Liver (tissue), 9 donors: ENCODE measurements around the gene TMA7B. TPM values are rescaled to one million over a fixed set of nuclear protein-coding genes. Genes with fewer than 3 reads are reported as not detected.

Source experiments
- DNase-seq: peaks from one replicate; pipeline ENCODE4 v3.0.0-alpha.2; 2017; ENCODE audit warnings: low spot score
- H3K27ac ChIP-seq, 2 donors: one replicate each; pipeline ENCODE4 v1.7.0; 2013; ENCODE audit warnings: inconsistent platforms in 2 of 2, low read length in 2 of 2, control low read depth in 1 of 2, low read depth in 1 of 2, mild to moderate bottlenecking in 1 of 2
- H3K27me3 ChIP-seq, 4 donors: one replicate each; pipeline versions ENCODE4 v1.6.1 to v1.7.0; 2013; ENCODE audit warnings: low read length in 3 of 4, inconsistent platforms in 1 of 4, mild to moderate bottlenecking in 1 of 4, moderate library complexity in 1 of 4; ENCODE audit not compliant: control insufficient read depth in 4 of 4, insufficient read depth in 4 of 4
- H3K36me3 ChIP-seq, 4 donors: one replicate each; pipeline versions ENCODE4 v1.6.1 to v1.7.0; 2013; ENCODE audit warnings: low read length in 3 of 4, mild to moderate bottlenecking in 3 of 4, low read depth in 1 of 4, moderate library complexity in 1 of 4; ENCODE audit not compliant: control insufficient read depth in 4 of 4, insufficient read depth in 3 of 4
- H3K4me1 ChIP-seq, 4 donors: one replicate each; pipeline versions ENCODE4 v1.6.1 to v1.7.0; 2013; ENCODE audit warnings: low read length in 3 of 4, mild to moderate bottlenecking in 3 of 4, moderate library complexity in 1 of 4; ENCODE audit not compliant: control insufficient read depth in 4 of 4, insufficient read depth in 4 of 4
- H3K4me3 ChIP-seq, 3 donors: one replicate each; pipeline versions ENCODE4 v1.6.1 to v1.7.0; 2013; ENCODE audit warnings: low read length in 3 of 3, control low read depth in 1 of 3, low read depth in 1 of 3, mild to moderate bottlenecking in 1 of 3
- H3K9ac ChIP-seq, 2 donors: one replicate each; pipeline ENCODE4 v1.7.0; 2013; ENCODE audit warnings: low read length in 2 of 2, mild to moderate bottlenecking in 2 of 2, moderate library complexity in 2 of 2, control low read depth in 1 of 2, low read depth in 1 of 2
- H3K9me3 ChIP-seq, 4 donors: one replicate each; pipeline versions ENCODE4 v1.6.1 to v1.7.0; 2013; ENCODE audit warnings: low read length in 3 of 4; ENCODE audit not compliant: control insufficient read depth in 4 of 4
- EGR1 ChIP-seq, 2 donors: IDR thresholded peaks; 2 replicates each; pipeline ENCODE4 v1.6.1; 2016 to 2018; ENCODE audit warnings: antibody characterized with exemption in 2 of 2, low read depth in 2 of 2
- FOXA1 ChIP-seq: IDR thresholded peaks from 2 replicates; pipeline ENCODE4 v1.6.1; 2016; ENCODE audit warnings: antibody characterized with exemption
- FOXA2 ChIP-seq: IDR thresholded peaks from 2 replicates; pipeline ENCODE4 v1.6.1; 2016; ENCODE audit warnings: antibody characterized with exemption
- GABPA ChIP-seq, 2 donors: IDR thresholded peaks in 1 of 2; conservative IDR thresholded peaks in 1 of 2; 2 replicates each; pipeline ENCODE4 v1.6.1; 2016; ENCODE audit warnings: antibody characterized with exemption in 2 of 2, mild to moderate bottlenecking in 1 of 2, moderate library complexity in 1 of 2
- HNF4A ChIP-seq, 2 donors: conservative IDR thresholded peaks; 2 replicates each; pipeline ENCODE4 v1.6.1; 2016; ENCODE audit warnings: antibody characterized with exemption in 2 of 2, mild to moderate bottlenecking in 2 of 2
- HNF4G ChIP-seq: IDR thresholded peaks from 2 replicates; pipeline ENCODE4 v1.6.1; 2016; ENCODE audit warnings: antibody characterized with exemption
- JUND ChIP-seq, 2 donors: IDR thresholded peaks; 2 replicates each; pipeline ENCODE4 v1.6.1; 2016; ENCODE audit warnings: antibody characterized with exemption in 2 of 2
- NR2F2 ChIP-seq: IDR thresholded peaks from 2 replicates; pipeline ENCODE4 v1.6.1; 2016; ENCODE audit warnings: antibody characterized with exemption
- RAD21 ChIP-seq, 2 donors: IDR thresholded peaks; 2 replicates each; pipeline ENCODE4 v1.6.1; 2016; ENCODE audit warnings: antibody characterized with exemption in 2 of 2, mild to moderate bottlenecking in 2 of 2
- RXRA ChIP-seq, 2 donors: IDR thresholded peaks; 2 replicates each; pipeline ENCODE4 v1.6.1; 2017 to 2018; ENCODE audit warnings: antibody characterized with exemption in 2 of 2, mild to moderate bottlenecking in 1 of 2
- SP1 ChIP-seq: IDR thresholded peaks from 2 replicates; pipeline ENCODE4 v1.6.1; 2018; ENCODE audit warnings: antibody characterized with exemption, mild to moderate bottlenecking
- TAF1 ChIP-seq: conservative IDR thresholded peaks from 2 replicates; pipeline ENCODE4 v1.6.1; 2016; ENCODE audit warnings: antibody characterized with exemption, mild to moderate bottlenecking
- YY1 ChIP-seq: IDR thresholded peaks from 2 replicates; pipeline ENCODE4 v1.6.1; 2016; ENCODE audit warnings: antibody characterized with exemption, mild to moderate bottlenecking
- WGBS: extraction: QIAGEN DNeasy Blood & Tissue Kit; methylation state at CpG from one replicate; pipeline ENCODE4 v1.1.7; 2013; 5-methylcytosine and 5-hydroxymethylcytosine counted together
- polyA plus RNA-seq, 2 donors: library from polyadenylated mRNA; stranded (reverse) in 1 of 2; unstranded in 1 of 2; fragments of 200-250 nt in 1 of 2; fragments of >200 nt in 1 of 2; fragmentation: Nextera tagmentation in 1 of 2; extraction: Ambion mirVana in 1 of 2; gene quantifications; one replicate each; pipeline versions ENCODE4 v1.2.1 to v1.2.3, GENCODE V29; 2013 to 2015
- total RNA-seq, 2 donors: library from RNA; depleted of rRNA; stranded (reverse); fragments of >200 nt; gene quantifications; one replicate each; pipeline ENCODE4 v1.2.3, GENCODE V29; 2014
- TF ChIP-seq, protein P1 (sequence below): IDR thresholded peaks from 2 replicates; pipeline ENCODE4 v1.6.1; 2016; ENCODE audit warnings: antibody characterized with exemption
- TF ChIP-seq, protein P2 (sequence below): IDR thresholded peaks from 2 replicates; pipeline ENCODE4 v1.6.1; 2016; ENCODE audit warnings: antibody characterized with exemption
- TF ChIP-seq, protein P3 (sequence below): fragments of 150-350 bp; IDR thresholded peaks from 2 replicates; pipeline ENCODE4 v1.5.1; 2017; ENCODE audit warnings: improper control_type of control experiment, low read depth, low read length; ENCODE audit not compliant: missing input control
- TF ChIP-seq, protein P4 (sequence below): IDR thresholded peaks from 2 replicates; pipeline ENCODE4 v1.6.1; 2016; ENCODE audit warnings: antibody characterized with exemption
- TF ChIP-seq, protein P5 (sequence below): IDR thresholded peaks from 2 replicates; pipeline ENCODE4 v1.6.1; 2016; ENCODE audit warnings: antibody characterized with exemption, mild to moderate bottlenecking
- donor health status: healthy.
- donor health status: healthy.
- donor health status: healthy.
- donor health status: healthy.
- donor health status: healthy.

Gene TMA7B
- total and polyA plus RNA-seq, 4 donors, result 0.25 to 2.1 TPM; not detected in 2

DNA sequence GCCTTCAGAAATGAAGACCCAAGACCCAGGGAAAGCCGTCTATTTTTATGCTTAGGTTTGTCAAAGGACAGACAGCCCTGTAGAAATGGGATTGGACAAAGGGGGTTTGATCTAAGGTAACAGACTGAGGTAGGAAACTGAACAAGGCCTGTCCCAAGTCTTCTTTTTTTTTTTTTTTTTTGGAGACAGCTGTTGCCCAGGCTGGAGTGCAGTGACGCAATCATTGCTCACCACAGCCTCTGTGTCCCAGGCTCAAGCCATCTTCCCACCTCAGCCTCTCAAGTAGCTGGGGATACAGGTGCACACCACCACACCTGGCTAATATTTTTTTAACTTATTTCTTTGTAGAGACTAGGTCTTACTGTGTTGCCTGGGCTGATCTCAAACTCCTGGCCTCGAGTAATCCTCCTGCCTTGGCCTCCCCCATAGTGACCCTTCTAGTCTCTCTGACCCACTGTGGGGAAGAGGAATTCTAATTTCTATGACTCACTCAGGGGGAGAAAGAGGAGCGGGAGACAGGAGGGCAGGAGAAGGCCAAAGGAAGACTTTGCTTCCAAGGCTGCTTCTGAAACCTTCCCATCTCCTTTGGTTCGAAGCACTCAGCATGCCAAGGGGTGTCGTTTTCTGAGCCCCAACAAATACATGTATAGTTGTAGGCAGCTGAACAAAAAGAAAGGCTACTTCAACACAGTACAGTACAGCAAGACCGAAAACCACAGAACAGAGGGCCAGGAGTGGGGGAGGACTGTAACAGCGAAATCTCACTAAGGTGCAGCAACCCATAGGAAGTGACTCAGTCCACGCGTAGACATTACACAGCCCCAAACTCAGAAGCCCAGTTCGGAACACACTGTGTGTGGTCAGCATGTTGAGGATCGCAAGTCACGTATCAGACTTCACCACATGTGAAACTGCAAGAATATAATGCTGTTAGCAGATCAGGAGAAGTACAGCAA is 872 bp downstream of the TMA7B start:
- H3K27me3 ChIP-seq, result no peaks in the 10 kb centered on the region
- no peaks in the 10 kb centered on the region for H3K4me1 ChIP-seq
- TF ChIP-seq HNF4A (conservative IDR thresholded peaks at IDR 0.05) (no peak), HNF4G (no peak), YY1 (no peak), JUND (IDR thresholded peaks at IDR 0.05) (no peak), RXRA (IDR thresholded peaks at IDR 0.05) (no peak), TAF1 (no peak), GABPA (IDR thresholded peaks at IDR 0.05 in 1 of 2, conservative IDR thresholded peaks at IDR 0.05 in 1 of 2) (no peak), SP1 (no peak), FOXA2 (no peak)
- TF ChIP-seq, protein P1, sequence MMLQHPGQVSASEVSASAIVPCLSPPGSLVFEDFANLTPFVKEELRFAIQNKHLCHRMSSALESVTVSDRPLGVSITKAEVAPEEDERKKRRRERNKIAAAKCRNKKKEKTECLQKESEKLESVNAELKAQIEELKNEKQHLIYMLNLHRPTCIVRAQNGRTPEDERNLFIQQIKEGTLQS, result no peak
- TF ChIP-seq, protein P2, sequence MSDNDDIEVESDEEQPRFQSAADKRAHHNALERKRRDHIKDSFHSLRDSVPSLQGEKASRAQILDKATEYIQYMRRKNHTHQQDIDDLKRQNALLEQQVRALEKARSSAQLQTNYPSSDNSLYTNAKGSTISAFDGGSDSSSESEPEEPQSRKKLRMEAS, result no peak
- H3K4me3 ChIP-seq, result no peak overlapping the region
- H3K36me3 ChIP-seq, result no peaks in the 10 kb centered on the region
- 82% methylated on average over 13 of the region's 13 CpGs for WGBS
- no peak overlapping the region for H3K9ac ChIP-seq
- H3K27ac ChIP-seq, result no peak overlapping the region
- H3K9me3 ChIP-seq, result no peaks in the 10 kb centered on the region
- DNase-seq, result no peak

DNA sequence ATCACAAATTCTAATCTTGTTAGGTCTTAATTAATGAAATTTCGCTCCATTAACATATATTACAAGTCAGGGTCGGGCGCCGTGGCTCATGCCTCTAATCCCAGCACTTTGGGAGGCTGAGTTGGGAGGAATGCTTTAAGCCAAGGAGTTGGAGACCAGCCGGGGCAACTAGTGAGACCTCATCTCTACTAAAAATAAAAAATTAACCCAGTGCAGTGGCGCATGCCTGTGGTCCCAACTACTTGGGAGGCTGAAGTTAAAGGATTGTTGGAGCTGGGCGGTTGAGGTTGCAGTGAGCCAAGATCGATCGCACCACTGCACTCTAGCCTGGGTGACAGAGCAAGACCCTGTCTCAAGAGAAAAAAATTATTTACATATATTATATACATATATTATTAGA is 1.9 kb downstream of the TMA7B start:
- no peak overlapping the region for H3K4me3 ChIP-seq
- H3K27me3 ChIP-seq, result no peaks in the 10 kb centered on the region
- H3K36me3 ChIP-seq, result no peaks in the 10 kb centered on the region
- no peak overlapping the region for H3K27ac ChIP-seq
- DNase-seq, result no peak
- no peaks in the 10 kb centered on the region for H3K4me1 ChIP-seq
- no peak overlapping the region for H3K9ac ChIP-seq
- no peak for TF ChIP-seq RXRA (IDR thresholded peaks at IDR 0.05)
- TF ChIP-seq, protein P3, sequence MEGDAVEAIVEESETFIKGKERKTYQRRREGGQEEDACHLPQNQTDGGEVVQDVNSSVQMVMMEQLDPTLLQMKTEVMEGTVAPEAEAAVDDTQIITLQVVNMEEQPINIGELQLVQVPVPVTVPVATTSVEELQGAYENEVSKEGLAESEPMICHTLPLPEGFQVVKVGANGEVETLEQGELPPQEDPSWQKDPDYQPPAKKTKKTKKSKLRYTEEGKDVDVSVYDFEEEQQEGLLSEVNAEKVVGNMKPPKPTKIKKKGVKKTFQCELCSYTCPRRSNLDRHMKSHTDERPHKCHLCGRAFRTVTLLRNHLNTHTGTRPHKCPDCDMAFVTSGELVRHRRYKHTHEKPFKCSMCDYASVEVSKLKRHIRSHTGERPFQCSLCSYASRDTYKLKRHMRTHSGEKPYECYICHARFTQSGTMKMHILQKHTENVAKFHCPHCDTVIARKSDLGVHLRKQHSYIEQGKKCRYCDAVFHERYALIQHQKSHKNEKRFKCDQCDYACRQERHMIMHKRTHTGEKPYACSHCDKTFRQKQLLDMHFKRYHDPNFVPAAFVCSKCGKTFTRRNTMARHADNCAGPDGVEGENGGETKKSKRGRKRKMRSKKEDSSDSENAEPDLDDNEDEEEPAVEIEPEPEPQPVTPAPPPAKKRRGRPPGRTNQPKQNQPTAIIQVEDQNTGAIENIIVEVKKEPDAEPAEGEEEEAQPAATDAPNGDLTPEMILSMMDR, result no peak
- TF ChIP-seq, protein P2, result no peak
- no peak for TF ChIP-seq EGR1 (IDR thresholded peaks at IDR 0.05; ENCODE audit: low read depth in 2 of 2)
- TF ChIP-seq, protein P4, sequence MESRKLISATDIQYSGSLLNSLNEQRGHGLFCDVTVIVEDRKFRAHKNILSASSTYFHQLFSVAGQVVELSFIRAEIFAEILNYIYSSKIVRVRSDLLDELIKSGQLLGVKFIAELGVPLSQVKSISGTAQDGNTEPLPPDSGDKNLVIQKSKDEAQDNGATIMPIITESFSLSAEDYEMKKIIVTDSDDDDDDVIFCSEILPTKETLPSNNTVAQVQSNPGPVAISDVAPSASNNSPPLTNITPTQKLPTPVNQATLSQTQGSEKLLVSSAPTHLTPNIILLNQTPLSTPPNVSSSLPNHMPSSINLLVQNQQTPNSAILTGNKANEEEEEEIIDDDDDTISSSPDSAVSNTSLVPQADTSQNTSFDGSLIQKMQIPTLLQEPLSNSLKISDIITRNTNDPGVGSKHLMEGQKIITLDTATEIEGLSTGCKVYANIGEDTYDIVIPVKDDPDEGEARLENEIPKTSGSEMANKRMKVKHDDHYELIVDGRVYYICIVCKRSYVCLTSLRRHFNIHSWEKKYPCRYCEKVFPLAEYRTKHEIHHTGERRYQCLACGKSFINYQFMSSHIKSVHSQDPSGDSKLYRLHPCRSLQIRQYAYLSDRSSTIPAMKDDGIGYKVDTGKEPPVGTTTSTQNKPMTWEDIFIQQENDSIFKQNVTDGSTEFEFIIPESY, result no peak
- no peak for TF ChIP-seq YY1
- TF ChIP-seq HNF4A (conservative IDR thresholded peaks at IDR 0.05), result no peak
- TF ChIP-seq, protein P5, sequence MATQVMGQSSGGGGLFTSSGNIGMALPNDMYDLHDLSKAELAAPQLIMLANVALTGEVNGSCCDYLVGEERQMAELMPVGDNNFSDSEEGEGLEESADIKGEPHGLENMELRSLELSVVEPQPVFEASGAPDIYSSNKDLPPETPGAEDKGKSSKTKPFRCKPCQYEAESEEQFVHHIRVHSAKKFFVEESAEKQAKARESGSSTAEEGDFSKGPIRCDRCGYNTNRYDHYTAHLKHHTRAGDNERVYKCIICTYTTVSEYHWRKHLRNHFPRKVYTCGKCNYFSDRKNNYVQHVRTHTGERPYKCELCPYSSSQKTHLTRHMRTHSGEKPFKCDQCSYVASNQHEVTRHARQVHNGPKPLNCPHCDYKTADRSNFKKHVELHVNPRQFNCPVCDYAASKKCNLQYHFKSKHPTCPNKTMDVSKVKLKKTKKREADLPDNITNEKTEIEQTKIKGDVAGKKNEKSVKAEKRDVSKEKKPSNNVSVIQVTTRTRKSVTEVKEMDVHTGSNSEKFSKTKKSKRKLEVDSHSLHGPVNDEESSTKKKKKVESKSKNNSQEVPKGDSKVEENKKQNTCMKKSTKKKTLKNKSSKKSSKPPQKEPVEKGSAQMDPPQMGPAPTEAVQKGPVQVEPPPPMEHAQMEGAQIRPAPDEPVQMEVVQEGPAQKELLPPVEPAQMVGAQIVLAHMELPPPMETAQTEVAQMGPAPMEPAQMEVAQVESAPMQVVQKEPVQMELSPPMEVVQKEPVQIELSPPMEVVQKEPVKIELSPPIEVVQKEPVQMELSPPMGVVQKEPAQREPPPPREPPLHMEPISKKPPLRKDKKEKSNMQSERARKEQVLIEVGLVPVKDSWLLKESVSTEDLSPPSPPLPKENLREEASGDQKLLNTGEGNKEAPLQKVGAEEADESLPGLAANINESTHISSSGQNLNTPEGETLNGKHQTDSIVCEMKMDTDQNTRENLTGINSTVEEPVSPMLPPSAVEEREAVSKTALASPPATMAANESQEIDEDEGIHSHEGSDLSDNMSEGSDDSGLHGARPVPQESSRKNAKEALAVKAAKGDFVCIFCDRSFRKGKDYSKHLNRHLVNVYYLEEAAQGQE, result no peak
- TF ChIP-seq FOXA1, result no peak
- TF ChIP-seq HNF4G, result no peak
- TF ChIP-seq GABPA (IDR thresholded peaks at IDR 0.05 in 1 of 2, conservative IDR thresholded peaks at IDR 0.05 in 1 of 2), result no peak
- no peak for TF ChIP-seq JUND (IDR thresholded peaks at IDR 0.05)
- no peak for TF ChIP-seq RAD21 (IDR thresholded peaks at IDR 0.05)
- TF ChIP-seq, protein P1, result no peak
- TF ChIP-seq FOXA2, result no peak
- TF ChIP-seq TAF1, result no peak
- TF ChIP-seq NR2F2, result no peak
- no peak for TF ChIP-seq SP1
- H3K9me3 ChIP-seq, result no peaks in the 10 kb centered on the region
- 91% methylated on average over 9 of the region's 9 CpGs for WGBS
